ENCODE data around the gene ANKRD2.

The ANKRD2 gene

GRCh38 chr10:97531401-97531986 is 41.1 kb upstream of the ANKRD2 start:
- DNase-seq (ENCODE audit: low read depth): peak; percentile 43
- no peak overlapping the region for H3K4me3 ChIP-seq (ENCODE audit: low read length)
- TF ChIP-seq CTCF (IDR thresholded peaks at IDR 0.05; ENCODE audit: insufficient read depth, low read depth, low read length, missing control alignments): no peak

GRCh38 chr10:97532935-97533671 is 39.5 kb upstream of the ANKRD2 start:
- no peak for DNase-seq (ENCODE audit: low read depth)
- H3K4me3 ChIP-seq (ENCODE audit: low read length): no peak overlapping the region
- TF ChIP-seq CTCF (IDR thresholded peaks at IDR 0.05; ENCODE audit: insufficient read depth, low read depth, low read length, missing control alignments): no peak

GRCh38 chr10:97533888-97534287 is 38.7 kb upstream of the ANKRD2 start:
- DNase-seq (ENCODE audit: low read depth): no peak
- H3K4me3 ChIP-seq (ENCODE audit: low read length): no peak overlapping the region
- no peak for TF ChIP-seq CTCF (IDR thresholded peaks at IDR 0.05; ENCODE audit: insufficient read depth, low read depth, low read length, missing control alignments)

- DNase-seq (ENCODE audit: low read depth): peak; percentile 58
- no peak overlapping the region for H3K4me3 ChIP-seq (ENCODE audit: low read length)
- TF ChIP-seq CTCF (IDR thresholded peaks at IDR 0.05; ENCODE audit: insufficient read depth, low read depth, low read length, missing control alignments): peak; percentile 53
Measured at GRCh38 chr10:97534746-97535367, 37.7 kb upstream of the ANKRD2 start.

- H3K4me3 ChIP-seq (ENCODE audit: low read length): no peak overlapping the region
- no peak for TF ChIP-seq CTCF (IDR thresholded peaks at IDR 0.05; ENCODE audit: insufficient read depth, low read depth, low read length, missing control alignments)
- no peak for DNase-seq (ENCODE audit: low read depth)
Measured at GRCh38 chr10:97537186-97537869, 35.3 kb upstream of the ANKRD2 start.

GRCh38 chr10:97538411-97538810 is 34.2 kb upstream of the ANKRD2 start:
- no peak overlapping the region for H3K4me3 ChIP-seq (ENCODE audit: low read length)
- no peak for TF ChIP-seq CTCF (IDR thresholded peaks at IDR 0.05; ENCODE audit: insufficient read depth, low read depth, low read length, missing control alignments)
- peak; percentile 54 for DNase-seq (ENCODE audit: low read depth)

Measured in epithelial cell of esophagus (primary cell).